ENCODE measurements around the gene HPS3. TPM values are rescaled to one million over a fixed set of nuclear protein-coding genes. Genes with fewer than 3 reads are reported as not detected.
"Not testable (repeated sequence)": the region's sequence is repeated elsewhere in the genome, so short reads cannot be mapped to it uniquely, and the experiment has no call there.

HPS3 gene
- total RNA-seq, 2 donors from 2014 or later: 15.8 to 19.5 TPM

- Histone ChIP-seq H3K27me3 (no peaks in the 10 kb centered on the region), H3K4me3 (no peak overlapping the region), H3K9me3 (no peaks in the 10 kb centered on the region), H3K27ac (no peak overlapping the region), H3K9ac (ENCODE audit: low read depth in 2 of 2, low read length in 2 of 2) (no peak overlapping the region), H3K4me1 (peaks cover 14% of the 10 kb centered on the region), H3K36me3 (no peaks in the 10 kb centered on the region)
- peak; percentile 46 for DNase-seq
- TF ChIP-seq, protein P1, sequence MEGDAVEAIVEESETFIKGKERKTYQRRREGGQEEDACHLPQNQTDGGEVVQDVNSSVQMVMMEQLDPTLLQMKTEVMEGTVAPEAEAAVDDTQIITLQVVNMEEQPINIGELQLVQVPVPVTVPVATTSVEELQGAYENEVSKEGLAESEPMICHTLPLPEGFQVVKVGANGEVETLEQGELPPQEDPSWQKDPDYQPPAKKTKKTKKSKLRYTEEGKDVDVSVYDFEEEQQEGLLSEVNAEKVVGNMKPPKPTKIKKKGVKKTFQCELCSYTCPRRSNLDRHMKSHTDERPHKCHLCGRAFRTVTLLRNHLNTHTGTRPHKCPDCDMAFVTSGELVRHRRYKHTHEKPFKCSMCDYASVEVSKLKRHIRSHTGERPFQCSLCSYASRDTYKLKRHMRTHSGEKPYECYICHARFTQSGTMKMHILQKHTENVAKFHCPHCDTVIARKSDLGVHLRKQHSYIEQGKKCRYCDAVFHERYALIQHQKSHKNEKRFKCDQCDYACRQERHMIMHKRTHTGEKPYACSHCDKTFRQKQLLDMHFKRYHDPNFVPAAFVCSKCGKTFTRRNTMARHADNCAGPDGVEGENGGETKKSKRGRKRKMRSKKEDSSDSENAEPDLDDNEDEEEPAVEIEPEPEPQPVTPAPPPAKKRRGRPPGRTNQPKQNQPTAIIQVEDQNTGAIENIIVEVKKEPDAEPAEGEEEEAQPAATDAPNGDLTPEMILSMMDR (IDR thresholded peaks at IDR 0.05): no peak
- intact Hi-C loops (cut with DNase I): no loop called here
Measured at GRCh38 chr3:149216193-149216869, 86.9 kb downstream of the HPS3 start.

- Histone ChIP-seq H3K9ac (ENCODE audit: low read depth in 2 of 2, low read length in 2 of 2) (no peak overlapping the region), H3K4me1 (peaks cover 14% of the 10 kb centered on the region), H3K36me3 (no peaks in the 10 kb centered on the region), H3K27me3 (no peaks in the 10 kb centered on the region), H3K27ac (no peak overlapping the region), H3K4me3 (no peak overlapping the region), H3K9me3 (no peaks in the 10 kb centered on the region)
- TF ChIP-seq, protein P1 (IDR thresholded peaks at IDR 0.05): no peak
- intact Hi-C loops (cut with DNase I): no loop called here
- DNase-seq: no peak
Measured at GRCh38 chr3:149217347-149217746, 87.9 kb downstream of the HPS3 start.

DNA sequence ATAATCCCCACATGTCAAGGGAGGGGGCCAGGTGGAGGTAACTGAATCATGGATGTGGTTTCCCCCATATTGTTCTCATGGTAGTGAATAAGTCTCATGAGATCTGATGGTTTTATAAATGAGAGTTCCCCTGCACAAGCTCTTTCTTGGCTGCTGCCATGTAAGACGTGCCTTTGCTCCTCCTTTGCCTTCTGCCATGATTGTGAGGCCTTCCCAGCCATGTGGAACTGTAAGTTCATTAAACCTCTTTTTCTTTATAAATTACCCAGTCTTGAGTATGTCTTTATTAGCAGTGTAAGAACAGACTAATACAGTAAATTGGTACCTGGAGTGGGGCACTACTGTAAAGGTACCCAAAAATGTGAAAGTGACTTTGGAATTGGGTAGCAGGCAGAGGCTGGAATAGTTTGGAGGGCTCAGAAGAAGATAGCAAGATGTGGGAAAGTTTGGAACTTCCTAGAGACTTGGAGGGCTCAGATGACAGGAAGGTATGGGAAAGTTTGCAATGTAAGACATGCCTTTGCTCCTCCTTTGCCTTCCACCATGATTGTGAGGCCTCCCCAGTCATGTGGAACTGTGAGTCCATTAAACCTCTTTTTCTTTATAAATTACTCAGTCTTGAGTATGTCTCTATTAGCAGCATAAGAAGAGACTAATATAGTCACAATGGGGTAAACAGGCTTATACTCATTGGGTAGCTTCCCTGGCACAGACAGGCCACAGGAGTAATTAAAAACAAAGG is 90.1 kb downstream of the HPS3 start:
- not testable (repeated sequence) for H3K4me3 ChIP-seq
- H3K4me1 ChIP-seq: peaks cover 14% of the 10 kb centered on the region

GRCh38 chr3:149221783-149222517 is 92.5 kb downstream of the HPS3 start, which contains the start of gene CP:
TSS of gene CP (minus strand) at chr3:149221829. CDS start at chr3:149221792, 37 bp downstream.
- no peaks in the 10 kb centered on the region for H3K36me3 ChIP-seq
- DNase-seq: no peak
- intact Hi-C loops (cut with DNase I): no loop called here
- TF ChIP-seq, protein P1 (IDR thresholded peaks at IDR 0.05): no peak
- H3K9ac ChIP-seq (ENCODE audit: low read depth in 2 of 2, low read length in 2 of 2): no peak within 1 kb of the TSS
- H3K9me3 ChIP-seq: no peaks in the 10 kb centered on the region
- H3K4me3 ChIP-seq: no peak within 1 kb of the TSS
- no peak within 1 kb of the TSS for H3K27ac ChIP-seq
- H3K27me3 ChIP-seq: no peaks in the 10 kb centered on the region
- H3K4me1 ChIP-seq: no peaks in the 10 kb centered on the region

More for the DNA sequence above, 90.1 kb downstream of the HPS3 start:
- H3K27me3 ChIP-seq; H3K9me3 ChIP-seq; H3K27ac ChIP-seq; H3K9ac ChIP-seq (ENCODE audit: low read depth in 2 of 2, low read length in 2 of 2); intact Hi-C loops (cut with DNase I); DNase-seq; H3K36me3 ChIP-seq: not testable (repeated sequence)

Other genes starting within 250 kb of the HPS3 start
- 10 to 100 TPM; 26.1 to 32.2 TPM for gene GYG1, start 138.1 kb upstream of the HPS3 start, total RNA-seq
- 10 to 100 TPM; 12.3 to 16.4 TPM for gene HLTF, start 43.1 kb upstream of the HPS3 start, total RNA-seq
- 1 to 10 TPM; 5.6 to 7.1 TPM for gene CP, start 92.2 kb downstream of the HPS3 start, total RNA-seq
- 1 to 10 TPM in 1 of 2 donors, under 1 TPM in 1; 0.72 to 2.1 TPM for gene TM4SF18, start 204.0 kb downstream of the HPS3 start, total RNA-seq
- 10 to 100 TPM; 30.8 to 48.7 TPM for gene TM4SF1, start 248.0 kb downstream of the HPS3 start, total RNA-seq